Stimulated activated naive CD4-positive, alpha-beta T cell (primary cell): Measurements from ENCODE around the gene LY6G6C.

Source experiments
- DNase-seq, 6 experiments: peaks; one replicate each; lab custom pipeline; 2025; lab: John Stamatoyannopoulos, UW

LY6G6C gene, protein sequence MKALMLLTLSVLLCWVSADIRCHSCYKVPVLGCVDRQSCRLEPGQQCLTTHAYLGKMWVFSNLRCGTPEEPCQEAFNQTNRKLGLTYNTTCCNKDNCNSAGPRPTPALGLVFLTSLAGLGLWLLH

DNA sequence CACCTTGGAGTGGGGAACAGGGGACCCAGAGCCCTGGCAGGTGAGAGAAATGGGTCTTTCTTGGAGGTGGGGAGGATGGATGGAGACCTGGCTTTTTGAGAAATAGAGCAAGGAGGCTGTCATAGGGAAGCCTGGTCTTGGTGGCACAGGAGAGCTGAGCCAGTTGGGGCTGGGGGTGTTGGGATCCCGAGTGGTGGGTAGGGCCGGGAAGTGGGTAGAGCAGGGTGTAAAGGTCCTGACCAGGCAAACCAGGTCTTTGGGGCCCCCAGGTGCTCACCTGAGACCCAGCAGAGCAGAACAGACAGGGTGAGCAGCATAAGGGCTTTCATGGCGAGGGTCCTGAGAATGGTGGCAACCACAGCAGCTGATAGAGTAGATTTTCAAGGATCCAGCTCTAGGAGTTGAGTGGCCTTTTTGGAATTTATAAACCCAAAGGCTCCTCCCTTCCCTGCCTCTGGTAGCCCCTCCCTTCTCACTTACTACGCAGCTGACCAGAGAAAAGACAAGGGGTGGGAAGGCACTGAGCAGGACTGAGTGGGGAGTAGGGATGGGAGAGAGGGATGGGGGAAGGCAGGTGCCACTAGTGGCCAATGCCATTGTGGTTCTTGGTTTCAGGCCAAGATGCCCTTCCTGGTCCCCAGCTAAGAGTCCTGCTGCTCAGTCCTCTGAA, at the start of gene LY6G6C:
TSS of gene LY6G6C (minus strand) at position 396 of the 670 bp plus-strand sequence. CDS start at position 329, 67 bp downstream.
- DNase-seq, result no peak

- DNase-seq, result peak in 1 of 6 experiments; percentile 7
These were observed 49.3 kb upstream of the LY6G6C start for GRCh38 chr6:31770860-31771259.

DNA sequence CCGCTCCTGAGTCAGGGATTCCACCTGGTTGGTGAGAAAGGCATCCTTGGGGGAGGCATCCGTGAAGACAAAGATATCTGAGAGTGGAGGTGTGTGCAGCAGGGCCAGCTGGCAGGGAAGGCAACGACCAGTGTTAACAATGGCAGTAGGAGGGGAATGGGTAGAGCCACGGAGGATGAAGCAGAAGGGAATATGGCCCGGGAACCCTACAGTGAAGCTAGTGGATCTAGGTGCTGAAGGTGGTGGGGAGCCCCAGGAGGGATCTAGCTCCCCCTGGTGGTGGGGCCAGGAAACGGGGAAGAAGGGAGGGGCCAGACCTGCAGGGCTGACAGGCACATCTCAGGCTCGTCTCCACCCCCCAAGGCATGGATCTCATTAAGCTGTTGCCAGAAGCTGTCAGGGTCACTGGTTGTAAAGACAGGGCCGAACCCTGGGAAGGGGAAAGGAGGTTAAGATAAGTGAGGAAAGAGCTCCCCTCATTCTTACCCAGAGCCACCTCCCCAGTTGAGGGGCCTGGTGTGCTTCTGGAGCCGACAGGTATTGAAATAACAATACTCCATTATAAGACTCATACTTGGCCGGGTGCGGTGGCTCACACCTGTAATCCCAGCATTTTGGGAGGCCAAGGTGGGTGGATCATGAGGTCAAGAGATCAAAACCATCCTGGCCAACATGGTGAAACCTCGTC, 48.3 kb upstream of the LY6G6C start:
- peak; percentile 25 to 74 (median 66) for DNase-seq

- DNase-seq, result no peak
These were observed 47.1 kb upstream of the LY6G6C start for GRCh38 chr6:31768363-31769257.

DNA sequence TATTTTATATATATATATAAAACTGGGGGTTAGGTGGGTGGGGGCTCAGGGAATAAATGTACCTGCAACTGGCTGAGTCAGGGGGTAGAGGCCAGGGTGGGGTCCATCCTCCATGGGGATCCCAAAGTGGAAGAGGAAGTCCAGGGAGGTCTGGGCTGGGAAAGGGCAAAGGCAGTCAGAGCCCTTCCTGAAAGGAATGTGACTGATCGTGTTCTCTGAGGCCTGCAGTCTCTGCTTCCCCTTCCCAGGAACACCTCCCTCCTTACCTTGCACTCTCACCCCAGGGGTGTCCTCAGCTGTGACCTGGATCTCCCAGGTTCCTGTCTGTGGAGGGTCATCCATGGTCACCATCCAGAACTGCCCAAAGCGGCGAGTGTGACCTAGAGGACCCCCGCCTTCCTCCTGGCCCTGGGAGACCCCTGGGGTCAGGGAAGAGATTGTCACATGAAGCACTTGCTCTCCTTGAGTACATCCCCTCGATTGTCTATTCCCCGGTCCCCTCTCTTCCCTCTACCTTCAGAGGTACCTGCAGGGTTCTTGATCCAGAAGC, 45.6 kb upstream of the LY6G6C start:
- no peak for DNase-seq

DNA sequence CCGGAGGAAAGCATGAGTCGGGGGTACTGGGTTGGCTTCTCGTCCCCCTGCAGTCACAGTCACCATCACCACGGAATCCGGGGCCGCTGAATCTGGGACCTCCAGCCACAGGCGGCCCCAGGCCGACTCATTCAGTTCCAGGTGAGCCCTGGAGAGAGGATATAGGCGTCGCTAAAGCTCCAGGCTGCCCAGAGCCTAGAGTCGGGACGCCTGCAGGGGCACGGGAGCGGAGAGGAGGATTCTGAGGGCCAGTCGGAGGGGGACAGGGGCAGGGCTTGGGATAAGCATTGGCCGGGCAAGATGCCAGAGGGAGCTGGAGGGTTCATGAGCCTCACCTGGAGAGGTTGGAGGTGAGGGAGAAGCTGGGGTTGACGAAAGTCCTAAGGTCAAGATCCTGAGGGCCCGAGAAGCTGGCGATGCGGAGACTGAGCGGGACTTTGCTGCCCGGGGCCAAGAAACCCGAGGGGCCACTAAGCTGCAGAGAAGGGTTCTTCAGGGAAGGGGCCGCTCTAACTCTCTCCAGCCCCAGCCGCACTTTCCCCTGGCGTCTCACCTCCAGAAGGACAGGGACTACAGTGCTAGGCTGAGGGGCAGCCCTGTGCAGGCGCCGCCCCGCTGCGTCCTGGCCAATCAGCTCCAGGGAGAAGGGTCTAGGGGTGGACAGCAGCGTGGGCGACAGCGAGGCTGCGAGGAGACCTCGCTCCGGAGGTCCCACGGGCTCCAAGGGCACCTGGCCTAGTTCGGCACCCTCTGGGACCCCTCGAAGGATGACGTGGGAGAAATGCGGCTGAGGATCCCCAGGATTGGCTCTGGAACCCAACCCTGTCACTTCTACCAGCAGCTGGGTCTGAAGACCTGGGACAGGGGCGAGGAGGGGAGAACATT, 44.6 kb upstream of the LY6G6C start:
- DNase-seq, result no peak

GRCh38 chr6:31765559-31765909, 44.0 kb upstream of the LY6G6C start:
- no peak for DNase-seq

GRCh38 chr6:31764198-31764597, 42.7 kb upstream of the LY6G6C start:
- DNase-seq, result no peak

DNA sequence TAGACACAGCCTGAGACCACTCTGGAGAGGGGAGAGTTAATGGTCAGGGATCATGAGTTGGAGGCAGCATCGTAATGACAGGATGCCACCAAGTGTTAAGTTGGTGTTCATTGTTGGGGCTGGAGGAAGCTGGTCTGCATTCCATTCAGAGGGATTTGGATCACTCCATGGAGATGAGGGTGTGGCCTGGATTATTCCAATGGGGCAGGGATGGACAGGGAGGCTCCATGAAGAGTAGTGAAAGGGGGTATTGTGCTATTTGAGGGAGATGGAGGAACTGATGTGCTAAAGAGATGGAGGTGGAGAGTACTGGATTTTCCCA, 42.0 kb upstream of the LY6G6C start:
- DNase-seq, result no peak

GRCh38 chr6:31762878-31763618, 41.5 kb upstream of the LY6G6C start:
- DNase-seq, result no peak

DNA sequence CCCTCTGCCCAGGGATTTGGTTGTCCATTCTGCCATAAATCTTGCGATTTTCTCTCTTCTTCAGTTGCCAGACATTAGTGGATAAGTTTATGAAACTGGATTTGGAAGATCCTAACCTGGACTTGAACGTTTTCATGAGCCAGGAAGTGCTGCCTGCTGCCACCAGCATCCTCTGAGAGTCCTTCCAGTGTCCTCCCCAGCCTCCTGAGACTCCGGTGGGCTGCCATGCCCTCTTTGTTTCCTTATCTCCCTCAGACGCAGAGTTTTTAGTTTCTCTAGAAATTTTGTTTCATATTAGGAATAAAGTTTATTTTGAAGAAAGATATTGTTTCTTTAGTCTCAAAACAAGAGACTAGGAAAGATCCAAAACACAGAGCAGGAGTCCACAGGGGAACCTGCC, 40.8 kb upstream of the LY6G6C start, which contains the start of gene SAPCD1:
TSS of gene SAPCD1 (plus strand) at position 301 of the 400 bp plus-strand sequence. CDS start 399 bp downstream, outside the sequence.
- DNase-seq, result no peak

DNA sequence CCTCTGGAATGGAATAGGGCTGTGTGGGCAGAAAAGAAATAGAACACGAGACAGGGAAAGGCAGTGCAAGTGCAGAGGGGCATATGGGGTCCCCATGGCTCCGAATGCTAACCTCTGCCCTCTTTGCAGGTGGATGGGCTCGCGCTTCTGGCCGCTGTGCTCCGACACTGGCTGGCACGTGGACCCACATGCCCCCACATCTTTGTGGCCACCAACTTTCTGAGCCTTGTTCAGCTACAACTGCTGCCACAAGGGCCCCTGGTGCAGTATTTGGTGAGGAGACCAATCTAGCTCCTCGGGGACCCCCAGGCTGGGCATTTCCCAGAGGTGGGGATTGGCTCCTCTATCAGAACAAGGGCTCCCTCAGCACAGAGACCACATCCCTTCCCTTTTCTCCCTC, 39.8 kb upstream of the LY6G6C start:
- DNase-seq, result no peak

DNA sequence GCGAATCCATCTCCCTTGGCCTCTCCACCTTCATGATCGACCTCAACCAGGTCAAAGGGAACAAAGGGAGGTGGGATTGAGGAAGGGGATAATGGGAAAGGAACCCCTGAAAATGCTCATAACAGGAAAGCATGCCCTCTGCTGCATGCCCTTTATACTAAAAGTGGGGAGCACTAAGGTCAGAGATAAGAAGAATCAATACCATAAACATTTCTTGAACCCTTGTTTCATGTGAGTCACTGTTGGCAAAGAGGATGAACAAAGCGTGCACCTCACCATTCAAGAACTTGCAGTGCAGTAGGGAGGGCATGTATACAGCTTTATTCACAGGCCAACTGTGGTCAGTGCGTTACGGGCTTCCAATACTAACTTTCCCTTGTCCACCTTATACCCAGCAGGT, 39.2 kb upstream of the LY6G6C start:
- no peak for DNase-seq

DNA sequence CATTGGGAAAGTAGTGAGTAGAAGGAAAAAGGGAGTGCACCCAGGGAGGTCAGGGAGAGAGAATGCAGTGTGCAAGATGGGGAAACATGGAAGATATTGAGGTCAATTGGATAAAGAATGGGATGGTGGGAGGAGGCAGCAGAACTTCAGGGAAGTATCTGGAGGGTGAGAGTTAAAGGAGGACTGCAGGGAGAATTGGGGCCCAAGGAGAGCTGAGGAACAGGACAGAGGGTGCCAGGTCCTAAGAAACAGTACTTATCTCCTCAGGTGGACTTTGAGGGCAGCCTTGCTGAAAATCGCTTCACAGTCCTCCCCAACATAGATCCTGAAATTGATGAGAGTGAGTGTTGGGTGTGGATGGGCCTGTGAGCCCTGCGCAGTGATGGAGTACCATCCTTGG, 36.7 kb upstream of the LY6G6C start:
- no peak for DNase-seq

- no peak for DNase-seq
These were observed 31.3 kb upstream of the LY6G6C start for GRCh38 chr6:31752739-31753319.

- DNase-seq, result no peak
These were observed 29.0 kb upstream of the LY6G6C start for GRCh38 chr6:31750411-31751022.

GRCh38 chr6:31749301-31750036, 27.9 kb upstream of the LY6G6C start:
- no peak for DNase-seq

DNA sequence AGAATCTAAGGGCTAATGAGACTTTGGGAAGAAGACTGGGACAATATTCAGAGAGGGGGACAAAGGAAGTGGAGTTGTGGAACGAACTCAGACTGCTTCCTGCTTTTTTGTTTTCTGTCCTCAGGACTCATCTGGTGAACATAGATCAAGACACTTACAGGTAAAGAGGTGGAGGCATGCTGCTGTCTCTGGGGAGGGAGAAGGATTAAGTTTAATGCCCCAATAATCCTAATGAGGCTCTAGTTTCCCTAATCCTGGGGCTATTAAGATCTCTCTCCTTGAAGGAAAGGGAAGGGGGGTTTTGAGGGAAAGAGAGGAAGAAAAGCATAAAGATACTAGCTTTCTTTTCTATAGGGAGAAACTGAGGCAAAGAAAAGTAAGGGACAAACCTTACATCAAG, 22.9 kb upstream of the LY6G6C start:
- no peak for DNase-seq

- no peak for DNase-seq
These were observed 21.3 kb upstream of the LY6G6C start for GRCh38 chr6:31742894-31743293.
